GM13976 (cell line): ENCODE results near the gene NTRK3.

Experiments
- DNase-seq: peaks from one replicate; pipeline ENCODE4 v3.0.0; 2012; ENCODE audit warnings: low spot score
- in situ Hi-C: fragments of 300-500 bp; cut with MboI; formaldehyde crosslinking; loops from one replicate; pipeline ENCODE4 v1.12.0; 2022; ENCODE audit warnings: low sequenced_read_pairs, mixed read lengths, inconsistent platforms; ENCODE audit not compliant: unreplicated experiment
- TF ChIP-seq, protein P1 (sequence below): IDR thresholded peaks from 2 replicates; pipeline ENCODE4 v1.5.1; 2012; ENCODE audit warnings: borderline replicate concordance, mild to moderate bottlenecking; ENCODE audit not compliant: insufficient read depth; ENCODE audit errors: extremely low read depth, missing control alignments, control extremely low read depth

NTRK3 gene

GRCh38 chr15:88090481-88091011 lies 166.0 kb downstream of the NTRK3 start:
- no peak for DNase-seq
- in situ Hi-C loops, result no loop called here
- TF ChIP-seq, protein P1, sequence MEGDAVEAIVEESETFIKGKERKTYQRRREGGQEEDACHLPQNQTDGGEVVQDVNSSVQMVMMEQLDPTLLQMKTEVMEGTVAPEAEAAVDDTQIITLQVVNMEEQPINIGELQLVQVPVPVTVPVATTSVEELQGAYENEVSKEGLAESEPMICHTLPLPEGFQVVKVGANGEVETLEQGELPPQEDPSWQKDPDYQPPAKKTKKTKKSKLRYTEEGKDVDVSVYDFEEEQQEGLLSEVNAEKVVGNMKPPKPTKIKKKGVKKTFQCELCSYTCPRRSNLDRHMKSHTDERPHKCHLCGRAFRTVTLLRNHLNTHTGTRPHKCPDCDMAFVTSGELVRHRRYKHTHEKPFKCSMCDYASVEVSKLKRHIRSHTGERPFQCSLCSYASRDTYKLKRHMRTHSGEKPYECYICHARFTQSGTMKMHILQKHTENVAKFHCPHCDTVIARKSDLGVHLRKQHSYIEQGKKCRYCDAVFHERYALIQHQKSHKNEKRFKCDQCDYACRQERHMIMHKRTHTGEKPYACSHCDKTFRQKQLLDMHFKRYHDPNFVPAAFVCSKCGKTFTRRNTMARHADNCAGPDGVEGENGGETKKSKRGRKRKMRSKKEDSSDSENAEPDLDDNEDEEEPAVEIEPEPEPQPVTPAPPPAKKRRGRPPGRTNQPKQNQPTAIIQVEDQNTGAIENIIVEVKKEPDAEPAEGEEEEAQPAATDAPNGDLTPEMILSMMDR, result no peak

- in situ Hi-C loops, result no loop called here
- no peak for DNase-seq
- TF ChIP-seq, protein P1, result no peak
Observed at GRCh38 chr15:88089731-88090130, 166.8 kb downstream of the NTRK3 start.

DNA sequence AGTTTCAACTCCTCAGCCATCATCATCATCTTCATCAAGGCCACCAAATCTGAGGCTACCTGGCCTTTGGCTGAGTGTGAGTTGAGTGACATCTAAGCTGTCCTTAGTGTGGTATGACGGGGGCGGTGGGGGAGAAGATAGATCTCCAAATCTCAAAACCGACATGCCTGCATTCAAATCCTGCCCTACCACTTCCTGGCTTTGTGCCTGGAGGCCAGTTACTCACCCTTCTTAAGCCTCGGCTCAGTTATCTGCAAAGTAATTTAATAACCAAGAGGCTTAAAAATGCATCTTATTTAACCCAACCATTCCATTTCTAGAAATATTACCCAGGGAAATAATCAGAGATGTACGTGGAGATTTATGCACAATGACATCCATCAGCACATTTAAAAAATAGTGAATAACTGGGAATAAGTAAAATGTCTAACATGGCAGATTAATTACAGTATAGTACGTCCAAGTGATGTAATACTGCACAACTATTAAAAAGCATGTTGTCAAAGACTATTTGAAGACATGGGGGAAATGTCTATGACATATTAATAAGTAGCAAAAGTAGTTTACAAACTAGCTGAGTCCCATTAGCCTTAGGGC lies 167.4 kb downstream of the NTRK3 start:
- DNase-seq, result no peak
- in situ Hi-C loops, result no loop called here
- TF ChIP-seq, protein P1, result no peak

DNA sequence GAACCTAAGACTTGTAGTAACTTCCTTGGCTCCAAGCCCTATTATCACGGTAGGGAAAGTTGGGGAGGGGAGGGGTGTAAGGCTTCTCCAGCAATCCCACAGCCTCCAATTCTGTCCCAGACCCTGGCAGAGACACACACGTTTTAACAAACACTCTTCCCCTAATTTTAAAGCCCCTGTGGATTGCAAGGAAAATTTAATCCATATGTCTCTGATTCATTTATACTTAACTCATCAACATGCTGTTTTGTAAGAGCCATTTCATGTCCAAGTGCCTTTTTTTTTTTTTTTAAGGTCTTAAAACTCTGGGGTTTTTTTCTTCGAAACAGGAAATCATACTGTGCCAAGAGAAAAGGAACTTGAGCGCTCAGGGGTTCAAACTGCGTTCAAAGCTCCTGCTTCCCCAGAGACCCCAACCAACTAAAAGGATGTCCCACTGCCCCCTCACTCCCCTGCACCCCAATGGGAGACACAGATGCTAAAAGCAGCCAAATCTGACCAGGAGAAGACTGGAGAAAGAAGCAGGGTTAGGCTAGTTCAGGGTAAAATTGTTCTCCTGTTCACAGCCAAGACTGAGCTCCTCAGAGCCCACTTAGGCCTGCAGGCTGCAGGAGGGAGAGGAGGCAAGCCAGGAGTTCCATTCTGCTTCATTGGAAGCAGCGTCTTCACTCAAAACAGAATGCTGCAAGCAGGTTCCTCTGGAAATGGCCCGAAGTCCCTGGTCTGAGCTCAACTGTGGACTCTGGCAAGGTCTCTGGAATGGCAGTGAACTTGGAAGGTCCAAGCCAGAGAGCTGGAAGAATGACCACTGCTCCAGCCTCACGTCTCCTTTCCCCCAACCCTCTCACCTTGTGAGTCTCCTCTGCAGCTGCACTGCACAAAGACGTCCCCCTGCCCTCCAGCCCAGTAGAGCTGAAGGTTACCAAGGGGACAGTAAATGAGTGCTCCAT lies 172.5 kb downstream of the NTRK3 start:
- in situ Hi-C loops, result no loop called here
- DNase-seq, result no peak
- TF ChIP-seq, protein P1, result no peak

DNA sequence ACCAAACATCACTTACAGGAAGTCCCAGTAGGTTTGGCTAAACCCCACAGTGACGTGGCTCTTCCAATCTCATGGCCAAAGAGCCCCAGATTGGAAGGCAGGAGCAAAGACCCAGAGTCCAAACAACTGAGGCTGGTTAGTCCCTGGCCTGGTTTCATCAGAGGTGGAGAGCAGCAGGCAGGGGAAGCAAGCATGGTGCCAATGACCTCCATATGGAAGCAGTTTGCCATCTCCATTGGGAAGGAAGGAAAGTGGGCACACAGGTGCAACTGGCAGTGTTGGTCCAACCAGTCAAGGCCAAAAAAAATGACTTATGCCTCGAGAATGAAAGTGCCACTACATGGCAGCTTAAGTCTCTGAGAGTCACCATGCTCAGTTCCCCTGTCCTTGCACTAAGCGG lies 175.9 kb downstream of the NTRK3 start:
- TF ChIP-seq, protein P1, result no peak
- no peak for DNase-seq
- in situ Hi-C loops, result no loop called here

GRCh38 chr15:88077296-88078020 lies 179.1 kb downstream of the NTRK3 start:
- TF ChIP-seq, protein P1, result no peak
- DNase-seq, result no peak
- in situ Hi-C loops, result no loop called here
